SK-N-SH treated with all-trans-retinoic acid at 6 μM for 48 hours (cell line): ENCODE measurements around the gene PRM3.

Experiments
- PATZ1 ChIP-seq: fragments of 250-450 bp; sonication (Bioruptor Pico); IDR thresholded peaks from 2 replicates; pipeline ENCODE4 v1.8.0; 2020; ENCODE audit warnings: mild to moderate bottlenecking, moderate library complexity, borderline replicate concordance
- POU6F1 ChIP-seq: fragments of 250-450 bp; sonication (Bioruptor Pico); IDR thresholded peaks from 2 replicates; pipeline ENCODE4 v1.8.0; 2021; ENCODE audit warnings: low read depth, mild to moderate bottlenecking, moderate library complexity, borderline replicate concordance
- ZNF565 ChIP-seq: fragments of 450-650 bp; formaldehyde crosslinking; conservative IDR thresholded peaks from 2 replicates; pipeline ENCODE4 v1.5.0; 2020; ENCODE audit warnings: low read depth, mild to moderate bottlenecking, moderate library complexity

- TF ChIP-seq ZNF565 (CRISPR knock-in tag), result no peak
- no peak for TF ChIP-seq POU6F1 (CRISPR knock-in tag)
- TF ChIP-seq PATZ1 (CRISPR knock-in tag), result no peak
Measured at GRCh38 chr16:11306381-11306780, 33.0 kb upstream of the PRM3 start.
